Lower leg skin (tissue), 3 donors: ENCODE results near the gene KLHDC8A.

ENCODE experiments used
- CTCF ChIP-seq, 3 donors: fragments of 450-650 bp; IDR thresholded peaks; one replicate each; pipeline ENCODE4 v1.5.1; 2016; ENCODE audit warnings: antibody characterized with exemption in 3 of 3, mild to moderate bottlenecking in 3 of 3, moderate library complexity in 2 of 3
- POLR2A ChIP-seq, 2 donors: fragments of 450-650 bp; IDR thresholded peaks; one replicate each; pipeline ENCODE4 v1.6.1; 2016 to 2017; ENCODE audit warnings: antibody characterized with exemption in 2 of 2, mild to moderate bottlenecking in 1 of 2, moderate library complexity in 1 of 2

- TF ChIP-seq CTCF (IDR thresholded peaks at IDR 0.05) (no peak), POLR2A (IDR thresholded peaks at IDR 0.05) (no peak)
Measured at GRCh38 chr1:205304695-205305070, 52.0 kb downstream of the KLHDC8A start.
